Measurements from ENCODE around the gene ZBTB11.
A peak's percentile ranks its signal among the peaks of the same experiment; 100 is the strongest.
"Not testable (repeated sequence)": the region's sequence is repeated elsewhere in the genome, so short reads cannot be mapped to it uniquely, and the experiment has no call there.

Gene ZBTB11

GRCh38 chr3:101676765-101677435 is at the start of gene ZBTB11:
Gene ZBTB11 (minus strand): TSS chr3:101677132. CDS start chr3:101676914, 218 bp downstream.
- DNase-seq (ENCODE audit: low read depth in 2 of 2) = peak; percentile 97 to 99

GRCh38 chr3:101725890-101726275 is 49.0 kb upstream of the ZBTB11 start:
- no peak for DNase-seq (ENCODE audit: low read depth in 2 of 2)

- DNase-seq (ENCODE audit: low read depth in 2 of 2) = peak in 1 of 2 donors; percentile 5
These were observed 48.4 kb upstream of the ZBTB11 start for GRCh38 chr3:101725194-101725889.

- peak; percentile 50 to 71 for DNase-seq (ENCODE audit: low read depth in 2 of 2)
These were observed 47.6 kb upstream of the ZBTB11 start, which contains the start of gene CEP97 for GRCh38 chr3:101724329-101725193. Gene CEP97 (plus strand): TSS chr3:101724614. CDS start chr3:101724677, 63 bp downstream.

GRCh38 chr3:101722394-101723173 is 45.7 kb upstream of the ZBTB11 start:
- DNase-seq (ENCODE audit: low read depth in 2 of 2) = no peak

GRCh38 chr3:101720851-101721840 is 44.2 kb upstream of the ZBTB11 start:
- DNase-seq (ENCODE audit: low read depth in 2 of 2) = no peak

GRCh38 chr3:101719604-101720185 is 42.8 kb upstream of the ZBTB11 start:
- no peak for DNase-seq (ENCODE audit: low read depth in 2 of 2)

GRCh38 chr3:101718455-101718854 is 41.5 kb upstream of the ZBTB11 start:
- no peak for DNase-seq (ENCODE audit: low read depth in 2 of 2)

GRCh38 chr3:101709126-101709525 is 32.2 kb upstream of the ZBTB11 start:
- no peak for DNase-seq (ENCODE audit: low read depth in 2 of 2)

GRCh38 chr3:101704639-101705038 is 27.7 kb upstream of the ZBTB11 start:
- DNase-seq (ENCODE audit: low read depth in 2 of 2) = not testable (repeated sequence)

GRCh38 chr3:101703169-101703568 is 26.2 kb upstream of the ZBTB11 start:
- DNase-seq (ENCODE audit: low read depth in 2 of 2) = no peak

- no peak for DNase-seq (ENCODE audit: low read depth in 2 of 2)
These were observed 25.8 kb upstream of the ZBTB11 start for GRCh38 chr3:101702726-101703125.

- DNase-seq (ENCODE audit: low read depth in 2 of 2) = no peak
These were observed 25.0 kb upstream of the ZBTB11 start for GRCh38 chr3:101701696-101702634.

GRCh38 chr3:101695779-101696372 is 18.9 kb upstream of the ZBTB11 start:
- DNase-seq (ENCODE audit: low read depth in 2 of 2) = no peak

- not testable (repeated sequence) for DNase-seq (ENCODE audit: low read depth in 2 of 2)
These were observed 17.9 kb upstream of the ZBTB11 start for GRCh38 chr3:101694836-101695235.

GRCh38 chr3:101693540-101693939 is 16.6 kb upstream of the ZBTB11 start:
- DNase-seq (ENCODE audit: low read depth in 2 of 2) = not testable (repeated sequence)

- DNase-seq (ENCODE audit: low read depth in 2 of 2) = not testable (repeated sequence)
These were observed 15.0 kb upstream of the ZBTB11 start for GRCh38 chr3:101691685-101692671.
